ENCODE measurements around the gene SUPT7L. TPM values are rescaled to one million over a fixed set of nuclear protein-coding genes. Genes with fewer than 3 reads are reported as not detected.

The SUPT7L gene
- total and polyA plus RNA-seq, 2 of the 13 experiments (the other 11 are each of a cell fraction or from before 2014, with no cell fraction given) = 32.9 to 77.5 TPM

- TF ChIP-seq, protein P1, sequence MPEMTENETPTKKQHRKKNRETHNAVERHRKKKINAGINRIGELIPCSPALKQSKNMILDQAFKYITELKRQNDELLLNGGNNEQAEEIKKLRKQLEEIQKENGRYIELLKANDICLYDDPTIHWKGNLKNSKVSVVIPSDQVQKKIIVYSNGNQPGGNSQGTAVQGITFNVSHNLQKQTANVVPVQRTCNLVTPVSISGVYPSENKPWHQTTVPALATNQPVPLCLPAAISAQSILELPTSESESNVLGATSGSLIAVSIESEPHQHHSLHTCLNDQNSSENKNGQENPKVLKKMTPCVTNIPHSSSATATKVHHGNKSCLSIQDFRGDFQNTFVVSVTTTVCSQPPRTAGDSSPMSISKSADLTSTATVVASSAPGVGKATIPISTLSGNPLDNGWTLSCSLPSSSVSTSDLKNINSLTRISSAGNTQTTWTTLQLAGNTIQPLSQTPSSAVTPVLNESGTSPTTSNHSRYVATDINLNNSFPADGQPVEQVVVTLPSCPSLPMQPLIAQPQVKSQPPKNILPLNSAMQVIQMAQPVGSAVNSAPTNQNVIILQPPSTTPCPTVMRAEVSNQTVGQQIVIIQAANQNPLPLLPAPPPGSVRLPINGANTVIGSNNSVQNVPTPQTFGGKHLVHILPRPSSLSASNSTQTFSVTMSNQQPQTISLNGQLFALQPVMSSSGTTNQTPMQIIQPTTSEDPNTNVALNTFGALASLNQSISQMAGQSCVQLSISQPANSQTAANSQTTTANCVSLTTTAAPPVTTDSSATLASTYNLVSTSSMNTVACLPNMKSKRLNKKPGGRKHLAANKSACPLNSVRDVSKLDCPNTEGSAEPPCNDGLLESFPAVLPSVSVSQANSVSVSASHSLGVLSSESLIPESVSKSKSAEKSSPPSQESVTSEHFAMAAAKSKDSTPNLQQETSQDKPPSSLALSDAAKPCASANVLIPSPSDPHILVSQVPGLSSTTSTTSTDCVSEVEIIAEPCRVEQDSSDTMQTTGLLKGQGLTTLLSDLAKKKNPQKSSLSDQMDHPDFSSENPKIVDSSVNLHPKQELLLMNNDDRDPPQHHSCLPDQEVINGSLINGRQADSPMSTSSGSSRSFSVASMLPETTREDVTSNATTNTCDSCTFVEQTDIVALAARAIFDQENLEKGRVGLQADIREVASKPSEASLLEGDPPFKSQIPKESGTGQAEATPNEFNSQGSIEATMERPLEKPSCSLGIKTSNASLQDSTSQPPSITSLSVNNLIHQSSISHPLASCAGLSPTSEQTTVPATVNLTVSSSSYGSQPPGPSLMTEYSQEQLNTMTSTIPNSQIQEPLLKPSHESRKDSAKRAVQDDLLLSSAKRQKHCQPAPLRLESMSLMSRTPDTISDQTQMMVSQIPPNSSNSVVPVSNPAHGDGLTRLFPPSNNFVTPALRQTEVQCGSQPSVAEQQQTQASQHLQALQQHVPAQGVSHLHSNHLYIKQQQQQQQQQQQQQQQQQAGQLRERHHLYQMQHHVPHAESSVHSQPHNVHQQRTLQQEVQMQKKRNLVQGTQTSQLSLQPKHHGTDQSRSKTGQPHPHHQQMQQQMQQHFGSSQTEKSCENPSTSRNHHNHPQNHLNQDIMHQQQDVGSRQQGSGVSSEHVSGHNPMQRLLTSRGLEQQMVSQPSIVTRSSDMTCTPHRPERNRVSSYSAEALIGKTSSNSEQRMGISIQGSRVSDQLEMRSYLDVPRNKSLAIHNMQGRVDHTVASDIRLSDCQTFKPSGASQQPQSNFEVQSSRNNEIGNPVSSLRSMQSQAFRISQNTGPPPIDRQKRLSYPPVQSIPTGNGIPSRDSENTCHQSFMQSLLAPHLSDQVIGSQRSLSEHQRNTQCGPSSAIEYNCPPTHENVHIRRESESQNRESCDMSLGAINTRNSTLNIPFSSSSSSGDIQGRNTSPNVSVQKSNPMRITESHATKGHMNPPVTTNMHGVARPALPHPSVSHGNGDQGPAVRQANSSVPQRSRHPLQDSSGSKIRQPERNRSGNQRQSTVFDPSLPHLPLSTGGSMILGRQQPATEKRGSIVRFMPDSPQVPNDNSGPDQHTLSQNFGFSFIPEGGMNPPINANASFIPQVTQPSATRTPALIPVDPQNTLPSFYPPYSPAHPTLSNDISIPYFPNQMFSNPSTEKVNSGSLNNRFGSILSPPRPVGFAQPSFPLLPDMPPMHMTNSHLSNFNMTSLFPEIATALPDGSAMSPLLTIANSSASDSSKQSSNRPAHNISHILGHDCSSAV (CRISPR knock-in tag; IDR thresholded peaks at IDR 0.05; ENCODE audit: borderline replicate concordance) = no peak
- TF ChIP-seq ZNF121 (CRISPR knock-in tag; IDR thresholded peaks at IDR 0.05) (no peak), MLLT10 (CRISPR knock-in tag; IDR thresholded peaks at IDR 0.05) (no peak), PAWR (CRISPR knock-in tag; IDR thresholded peaks at IDR 0.05; ENCODE audit: borderline replicate concordance) (no peak), ZNF766 (CRISPR knock-in tag; IDR thresholded peaks at IDR 0.05; ENCODE audit: borderline replicate concordance) (no peak), SP140L (CRISPR knock-in tag; IDR thresholded peaks at IDR 0.05; ENCODE audit: borderline replicate concordance) (no peak), ZNF615 (CRISPR knock-in tag; IDR thresholded peaks at IDR 0.05; ENCODE audit: borderline replicate concordance) (no peak), SNRNP70 (IDR thresholded peaks at IDR 0.05; ENCODE audit: low read depth, low read length) (no peak), ZNF564 (CRISPR knock-in tag; IDR thresholded peaks at IDR 0.05) (no peak), ZNF468 (CRISPR knock-in tag; IDR thresholded peaks at IDR 0.05) (no peak), CREM (IDR thresholded peaks at IDR 0.05) (peak; percentile 27; the same call in 1 of the 2 replicates), CREM (CRISPR knock-in tag; IDR thresholded peaks at IDR 0.05) (no peak), SMAD3 (CRISPR knock-in tag; IDR thresholded peaks at IDR 0.05) (peak; percentile 62; the same call in 1 of the 2 replicates), CBX2 (IDR thresholded peaks at IDR 0.05; ENCODE audit: low read depth, low read length) (no peak), CBX2 (CRISPR knock-in tag; IDR thresholded peaks at IDR 0.05; ENCODE audit: low read depth) (no peak), SNAPC2 (CRISPR knock-in tag; IDR thresholded peaks at IDR 0.05) (no peak), FOXK1 (CRISPR knock-in tag; IDR thresholded peaks at IDR 0.05; ENCODE audit: borderline replicate concordance, low read depth) (peak; percentile 65; the same call in 1 of the 2 replicates), SMAD9 (CRISPR knock-in tag; IDR thresholded peaks at IDR 0.05) (no peak), GATAD1 (CRISPR knock-in tag; IDR thresholded peaks at IDR 0.05) (peak; percentile 46), TSC22D2 (CRISPR knock-in tag; IDR thresholded peaks at IDR 0.05; ENCODE audit: borderline replicate concordance) (no peak), ZBTB37 (CRISPR knock-in tag; IDR thresholded peaks at IDR 0.05) (no peak)
- TF ChIP-seq, protein P2, sequence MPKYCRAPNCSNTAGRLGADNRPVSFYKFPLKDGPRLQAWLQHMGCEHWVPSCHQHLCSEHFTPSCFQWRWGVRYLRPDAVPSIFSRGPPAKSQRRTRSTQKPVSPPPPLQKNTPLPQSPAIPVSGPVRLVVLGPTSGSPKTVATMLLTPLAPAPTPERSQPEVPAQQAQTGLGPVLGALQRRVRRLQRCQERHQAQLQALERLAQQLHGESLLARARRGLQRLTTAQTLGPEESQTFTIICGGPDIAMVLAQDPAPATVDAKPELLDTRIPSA (CRISPR knock-in tag; IDR thresholded peaks at IDR 0.05; ENCODE audit: borderline replicate concordance) = no peak
Measured at GRCh38 chr2:27683390-27684071, 20.1 kb upstream of the SUPT7L start (continued).
